Measurements from ENCODE around the gene SGSM2.

Gene SGSM2

GRCh38 chr17:2399572-2400473 is 62.5 kb downstream of the SGSM2 start:
- FAIRE-seq = no peak

GRCh38 chr17:2400474-2400866 is 63.2 kb downstream of the SGSM2 start:
- FAIRE-seq = no peak

GRCh38 chr17:2400877-2401425 is 63.6 kb downstream of the SGSM2 start, which contains the start of gene MNT:
Gene MNT (minus strand): TSS chr17:2401060. CDS start chr17:2400712, 348 bp downstream.
- no peak for FAIRE-seq

- peak; percentile 57 for FAIRE-seq
These were observed 64.3 kb downstream of the SGSM2 start for GRCh38 chr17:2401426-2402221.

GRCh38 chr17:2402544-2402943 is 65.2 kb downstream of the SGSM2 start:
- no peak for FAIRE-seq

GRCh38 chr17:2403044-2403443 is 65.7 kb downstream of the SGSM2 start:
- FAIRE-seq = no peak

- no peak for FAIRE-seq
These were observed 68.1 kb downstream of the SGSM2 start for GRCh38 chr17:2405247-2405926.

GRCh38 chr17:2406271-2406902 is 69.1 kb downstream of the SGSM2 start:
- FAIRE-seq = no peak

- peak; percentile 47 for FAIRE-seq
These were observed 69.8 kb downstream of the SGSM2 start for GRCh38 chr17:2406903-2407790.

GRCh38 chr17:2410951-2411350 is 73.7 kb downstream of the SGSM2 start:
- no peak for FAIRE-seq

- FAIRE-seq = no peak
These were observed 75.3 kb downstream of the SGSM2 start for GRCh38 chr17:2412561-2413021.

GRCh38 chr17:2414446-2415064 is 77.3 kb downstream of the SGSM2 start:
- FAIRE-seq = no peak

- no peak for FAIRE-seq
These were observed 77.8 kb downstream of the SGSM2 start for GRCh38 chr17:2415081-2415480.

GRCh38 chr17:2416010-2416734 is 78.9 kb downstream of the SGSM2 start:
- peak; percentile 55 for FAIRE-seq

GRCh38 chr17:2418572-2418971 is 81.3 kb downstream of the SGSM2 start:
- FAIRE-seq = no peak

- FAIRE-seq = no peak
These were observed 82.2 kb downstream of the SGSM2 start for GRCh38 chr17:2419486-2419885.

- no peak for FAIRE-seq
These were observed 82.9 kb downstream of the SGSM2 start for GRCh38 chr17:2420176-2420575.

- no peak for FAIRE-seq
These were observed 84.2 kb downstream of the SGSM2 start for GRCh38 chr17:2421315-2422147.

- no peak for FAIRE-seq
These were observed 86.0 kb downstream of the SGSM2 start for GRCh38 chr17:2423271-2423670.

All from colon (tissue), 2 donors.